CD4-positive, CD25-positive, alpha-beta regulatory T cell (primary cell): Measurements from ENCODE around the gene EGLN1. TPM values are rescaled to one million over a fixed set of nuclear protein-coding genes. Genes with fewer than 3 reads are reported as not detected.
"Not testable (repeated sequence)": the region's sequence is repeated elsewhere in the genome, so short reads cannot be mapped to it uniquely, and the experiment has no call there.

Source experiments
- ATAC-seq, 2 donors: fragments of 150-1000 bp; cut with Tn5 transposase; one replicate each; pipeline ENCODE4 v1.10.0; 2021; ENCODE audit warnings: low read depth in 2 of 2, moderate number of reproducible peaks in 2 of 2, moderate library complexity in 1 of 2
- DNase-seq, 3 donors: peaks; one replicate each; pipeline versions ENCODE4 v3.0.0 to v3.0.0-alpha.2; 2012 to 2022; ENCODE audit warnings: mixed read lengths in 1 of 3
- H3K27ac ChIP-seq: one replicate; pipeline ENCODE4 v1.7.0; 2013; ENCODE audit warnings: mild to moderate bottlenecking, low read length; ENCODE audit not compliant: insufficient read depth, poor library complexity, severe bottlenecking
- H3K27me3 ChIP-seq: one replicate; pipeline ENCODE4 v1.7.0; 2013; ENCODE audit warnings: low read length; ENCODE audit not compliant: control insufficient read depth, insufficient read depth
- H3K36me3 ChIP-seq: one replicate; pipeline ENCODE4 v1.7.0; 2013; ENCODE audit warnings: mild to moderate bottlenecking, low read length, moderate library complexity; ENCODE audit not compliant: control insufficient read depth, insufficient read depth
- H3K4me1 ChIP-seq: 2 replicates; pipeline ENCODE4 v1.7.0; 2013; ENCODE audit warnings: mild to moderate bottlenecking, low read length; ENCODE audit not compliant: insufficient read depth, control insufficient read depth, poor library complexity, severe bottlenecking
- H3K4me3 ChIP-seq: one replicate; pipeline ENCODE4 v1.7.0; 2013; ENCODE audit warnings: low read depth, mild to moderate bottlenecking, low read length, moderate library complexity
- H3K9me3 ChIP-seq, 2 experiments: 1 replicate in 1 of 2; 2 replicates in 1 of 2; pipeline ENCODE4 v1.7.0; 2013; ENCODE audit warnings: low read length in 2 of 2, mild to moderate bottlenecking in 1 of 2, moderate library complexity in 1 of 2; ENCODE audit not compliant: control insufficient read depth in 2 of 2
- H3K27ac Mint-ChIP-seq, 3 donors: one replicate each; pipeline ENCODE4 v1.8.0; 2020 to 2022; ENCODE audit warnings: mild to moderate bottlenecking in 3 of 3, mixed read lengths in 3 of 3, moderate library complexity in 2 of 3
- H3K27me3 Mint-ChIP-seq: one replicate; pipeline ENCODE4 v1.8.0; 2022; ENCODE audit warnings: mild to moderate bottlenecking, mixed read lengths
- H3K36me3 Mint-ChIP-seq: one replicate; pipeline ENCODE4 v1.8.0; 2020; ENCODE audit warnings: mixed read lengths
- H3K4me1 Mint-ChIP-seq, 4 donors: one replicate each; pipeline ENCODE4 v1.8.0; 2020 to 2022; ENCODE audit warnings: mixed read lengths in 4 of 4, mild to moderate bottlenecking in 1 of 4
- H3K4me3 Mint-ChIP-seq, 4 donors: one replicate each; pipeline ENCODE4 v1.8.0; 2020 to 2022; ENCODE audit warnings: mild to moderate bottlenecking in 4 of 4, mixed read lengths in 4 of 4, moderate library complexity in 3 of 4
- H3K9me3 Mint-ChIP-seq, 7 donors: one replicate each; pipeline ENCODE4 v1.8.0; 2020 to 2022; ENCODE audit warnings: mixed read lengths in 7 of 7, mild to moderate bottlenecking in 3 of 7, moderate library complexity in 2 of 7
- polyA plus RNA-seq, 4 donors: library from polyadenylated mRNA; unstranded; fragments of 300-500 nt; fragmentation: Illumina TruSeq; gene quantifications; one replicate each; pipeline ENCODE4 v1.2.3, GENCODE V29; 2021
- total RNA-seq: library from RNA; stranded (reverse); gene quantifications from one replicate; pipeline ENCODE4 v1.2.3, GENCODE V29; 2022

EGLN1 gene
- total and polyA plus RNA-seq, 5 donors from 2014 or later = 18.4 to 31.6 (median 21.7) TPM

- no peaks in the 10 kb centered on the region for H3K36me3 Mint-ChIP-seq
- H3K27me3 ChIP-seq = peaks cover 2% of the 10 kb centered on the region
- ATAC-seq = no peak
- H3K27ac ChIP-seq = no peak overlapping the region
- no peaks in the 10 kb centered on the region for H3K9me3 ChIP-seq
- peaks cover 0 to 3% (median 0%) of the 10 kb centered on the region in 4 donors for H3K4me1 Mint-ChIP-seq
- peaks cover 66% of the 10 kb centered on the region for H3K27me3 Mint-ChIP-seq
- no peak overlapping the region for H3K4me3 Mint-ChIP-seq
- H3K27ac Mint-ChIP-seq = no peak overlapping the region
- H3K4me1 ChIP-seq = no peaks in the 10 kb centered on the region
- H3K4me3 ChIP-seq = no peak overlapping the region
- H3K9me3 Mint-ChIP-seq = peaks cover 0 to 3% (median 0%) of the 10 kb centered on the region in 7 donors
- no peaks in the 10 kb centered on the region for H3K36me3 ChIP-seq
- no peak for DNase-seq
Observed at GRCh38 chr1:231431665-231432415, 9.8 kb upstream of the EGLN1 start.

- not testable (repeated sequence) for H3K36me3 ChIP-seq, H3K27me3 ChIP-seq, H3K36me3 Mint-ChIP-seq, H3K4me1 ChIP-seq, H3K4me3 ChIP-seq, H3K4me1 Mint-ChIP-seq, H3K9me3 ChIP-seq, H3K9me3 Mint-ChIP-seq, ATAC-seq, H3K27ac Mint-ChIP-seq, H3K4me3 Mint-ChIP-seq, H3K27ac ChIP-seq, DNase-seq
- peaks cover 70% of the 10 kb centered on the region for H3K27me3 Mint-ChIP-seq
Observed at GRCh38 chr1:231430678-231431352, 8.7 kb upstream of the EGLN1 start.

GRCh38 chr1:231428377-231428776 is 6.3 kb upstream of the EGLN1 start:
- H3K9me3 Mint-ChIP-seq = peaks cover 0 to 3% (median 0%) of the 10 kb centered on the region in 7 donors
- peaks cover 0 to 6% (median 3%) of the 10 kb centered on the region in 4 donors for H3K4me1 Mint-ChIP-seq
- DNase-seq (no peak), ATAC-seq (no peak)
- Histone ChIP-seq H3K4me1 (no peaks in the 10 kb centered on the region), H3K9me3 (no peaks in the 10 kb centered on the region), H3K36me3 (no peaks in the 10 kb centered on the region), H3K4me3 (no peak overlapping the region), H3K27ac (no peak overlapping the region), H3K27me3 (no peaks in the 10 kb centered on the region)
- no peak overlapping the region for H3K4me3 Mint-ChIP-seq
- H3K36me3 Mint-ChIP-seq = no peaks in the 10 kb centered on the region
- H3K27ac Mint-ChIP-seq = no peak overlapping the region
- H3K27me3 Mint-ChIP-seq = peaks cover 64% of the 10 kb centered on the region

- Mint-ChIP-seq H3K36me3 (no peaks in the 10 kb centered on the region), H3K27me3 (peaks cover 48% of the 10 kb centered on the region), H3K4me1 (peaks cover 6 to 16% (median 9%) of the 10 kb centered on the region in 4 donors), H3K9me3 (peaks cover 0 to 3% (median 0%) of the 10 kb centered on the region in 7 donors), H3K27ac (no peak overlapping the region), H3K4me3 (peak overlapping the region in 1 of 4 donors; percentile 2)
- H3K4me1 ChIP-seq = peaks cover 14% of the 10 kb centered on the region
- no peaks in the 10 kb centered on the region for H3K36me3 ChIP-seq
- H3K27me3 ChIP-seq = no peaks in the 10 kb centered on the region
- no peak for DNase-seq
- no peaks in the 10 kb centered on the region for H3K9me3 ChIP-seq
- ATAC-seq = no peak
- no peak overlapping the region for H3K4me3 ChIP-seq
- no peak overlapping the region for H3K27ac ChIP-seq
Observed at GRCh38 chr1:231424950-231425805, 3.1 kb upstream of the EGLN1 start.

- Mint-ChIP-seq H3K27me3 (peaks cover 32% of the 10 kb centered on the region), H3K4me1 (peaks cover 13 to 31% (median 22%) of the 10 kb centered on the region in 4 donors), H3K4me3 (peak overlapping the region in 3 of 4 donors; percentile 85 to 93 (median 90)), H3K9me3 (no peaks in the 10 kb centered on the region), H3K36me3 (no peaks in the 10 kb centered on the region), H3K27ac (peak overlapping the region in 1 of 3 donors; percentile 87)
- Histone ChIP-seq H3K27ac (no peak overlapping the region), H3K27me3 (no peaks in the 10 kb centered on the region), H3K36me3 (no peaks in the 10 kb centered on the region), H3K4me3 (no peak overlapping the region), H3K9me3 (no peaks in the 10 kb centered on the region), H3K4me1 (peaks cover 29% of the 10 kb centered on the region)
- ATAC-seq = no peak
- no peak for DNase-seq
Observed at GRCh38 chr1:231423648-231424047, 1.6 kb upstream of the EGLN1 start.

GRCh38 chr1:231422798-231423309 is 767 bp upstream of the EGLN1 start:
- ATAC-seq (no peak), DNase-seq (no peak)
- no peaks in the 10 kb centered on the region for H3K36me3 ChIP-seq
- H3K9me3 Mint-ChIP-seq = no peaks in the 10 kb centered on the region
- H3K4me1 ChIP-seq = peaks cover 37% of the 10 kb centered on the region
- H3K27ac Mint-ChIP-seq = peak overlapping the region; percentile 61 to 94 (median 87)
- peak overlapping the region; percentile 85 for H3K4me3 ChIP-seq
- peaks cover 24% of the 10 kb centered on the region for H3K27me3 Mint-ChIP-seq
- H3K9me3 ChIP-seq = no peaks in the 10 kb centered on the region
- peaks cover 13 to 39% (median 29%) of the 10 kb centered on the region in 4 donors for H3K4me1 Mint-ChIP-seq
- H3K36me3 Mint-ChIP-seq = no peaks in the 10 kb centered on the region
- peak overlapping the region; percentile 85 to 93 (median 90) for H3K4me3 Mint-ChIP-seq
- H3K27ac ChIP-seq = peak overlapping the region; percentile 73
- H3K27me3 ChIP-seq = no peaks in the 10 kb centered on the region

GRCh38 chr1:231421546-231421970 is 529 bp downstream of the EGLN1 start:
- H3K27me3 ChIP-seq = no peaks in the 10 kb centered on the region
- no peaks in the 10 kb centered on the region for H3K9me3 Mint-ChIP-seq
- peak overlapping the region; percentile 84 to 98 (median 88) for H3K4me3 Mint-ChIP-seq
- H3K27ac ChIP-seq = peak overlapping the region; percentile 82
- peaks cover 22 to 52% (median 42%) of the 10 kb centered on the region in 4 donors for H3K4me1 Mint-ChIP-seq
- H3K4me3 ChIP-seq = peak overlapping the region; percentile 97
- peaks cover 50% of the 10 kb centered on the region for H3K4me1 ChIP-seq
- peak in 1 of 3 donors; percentile 37 for DNase-seq
- H3K9me3 ChIP-seq = no peaks in the 10 kb centered on the region
- H3K27ac Mint-ChIP-seq = no peak overlapping the region
- H3K36me3 ChIP-seq = no peaks in the 10 kb centered on the region
- H3K27me3 Mint-ChIP-seq = peaks cover 19% of the 10 kb centered on the region
- ATAC-seq = peak; percentile 16 to 26
- peaks cover 9% of the 10 kb centered on the region for H3K36me3 Mint-ChIP-seq
